ENCODE results near the gene CXCL11.

CXCL11 gene

GRCh38 chr4:75997946-75998345, 37.9 kb downstream of the CXCL11 start:
- H3K4me3 ChIP-seq (ENCODE audit: low read depth, low read length), result no peak overlapping the region
- no peaks in the 10 kb centered on the region for H3K27me3 ChIP-seq (ENCODE audit: insufficient read depth, low read depth, severe bottlenecking)

GRCh38 chr4:75997081-75997480, 38.8 kb downstream of the CXCL11 start:
- H3K36me3 ChIP-seq, result no peaks in the 10 kb centered on the region
- no peak for TF ChIP-seq CTCF (IDR thresholded peaks at IDR 0.05; ENCODE audit: low read depth, low read length)

More at GRCh38 chr4:75997946-75998345, 37.9 kb downstream of the CXCL11 start:
- TF ChIP-seq CTCF (IDR thresholded peaks at IDR 0.05; ENCODE audit: low read depth, low read length), result no peak
- Histone ChIP-seq H3K27ac (no peak overlapping the region), H3K9me3 (ENCODE audit: severe bottlenecking) (no peaks in the 10 kb centered on the region), H3K36me3 (no peaks in the 10 kb centered on the region)
- DNase-seq, result no peak

GRCh38 chr4:75995727-75996126, 40.1 kb downstream of the CXCL11 start:
- TF ChIP-seq CTCF (IDR thresholded peaks at IDR 0.05; ENCODE audit: low read depth, low read length), result peak; percentile 29; the same call in 1 of the 2 replicates
- Histone ChIP-seq H3K9me3 (ENCODE audit: severe bottlenecking) (no peaks in the 10 kb centered on the region), H3K27me3 (ENCODE audit: insufficient read depth, low read depth, severe bottlenecking) (no peaks in the 10 kb centered on the region), H3K27ac (no peak overlapping the region), H3K36me3 (no peaks in the 10 kb centered on the region), H3K4me3 (ENCODE audit: low read depth, low read length) (no peak overlapping the region)
- DNase-seq, result no peak

More at GRCh38 chr4:75997081-75997480, 38.8 kb downstream of the CXCL11 start:
- DNase-seq, result no peak
- Histone ChIP-seq H3K27me3 (ENCODE audit: insufficient read depth, low read depth, severe bottlenecking) (no peaks in the 10 kb centered on the region), H3K4me3 (ENCODE audit: low read depth, low read length) (no peak overlapping the region), H3K27ac (no peak overlapping the region), H3K9me3 (ENCODE audit: severe bottlenecking) (no peaks in the 10 kb centered on the region)

DNA sequence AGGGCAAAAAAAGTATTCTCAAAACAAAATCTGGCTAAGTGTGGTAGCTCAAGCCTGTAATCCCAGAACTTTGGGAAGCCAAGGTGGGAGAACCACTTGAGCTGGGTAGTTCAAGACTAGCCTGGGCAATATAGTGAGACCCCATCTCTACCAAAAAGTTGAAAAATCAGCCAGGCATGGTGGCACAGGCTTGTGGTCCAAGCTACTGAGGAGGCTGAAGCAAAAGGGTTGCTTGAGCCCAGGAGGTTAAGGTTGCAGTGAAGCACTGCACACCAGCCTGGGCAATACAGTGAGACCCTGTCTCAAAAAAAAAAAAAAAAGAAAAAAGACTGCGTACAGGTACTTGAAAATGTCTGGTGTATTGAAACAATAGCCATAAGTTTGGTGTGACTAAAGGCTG, 43.4 kb downstream of the CXCL11 start:
- Histone ChIP-seq H3K27ac (no peak overlapping the region), H3K36me3 (peaks cover 2% of the 10 kb centered on the region), H3K9me3 (ENCODE audit: severe bottlenecking) (no peaks in the 10 kb centered on the region), H3K4me3 (ENCODE audit: low read depth, low read length) (no peak overlapping the region), H3K27me3 (ENCODE audit: insufficient read depth, low read depth, severe bottlenecking) (no peaks in the 10 kb centered on the region)
- DNase-seq, result no peak
- TF ChIP-seq CTCF (IDR thresholded peaks at IDR 0.05; ENCODE audit: low read depth, low read length), result no peak

DNA sequence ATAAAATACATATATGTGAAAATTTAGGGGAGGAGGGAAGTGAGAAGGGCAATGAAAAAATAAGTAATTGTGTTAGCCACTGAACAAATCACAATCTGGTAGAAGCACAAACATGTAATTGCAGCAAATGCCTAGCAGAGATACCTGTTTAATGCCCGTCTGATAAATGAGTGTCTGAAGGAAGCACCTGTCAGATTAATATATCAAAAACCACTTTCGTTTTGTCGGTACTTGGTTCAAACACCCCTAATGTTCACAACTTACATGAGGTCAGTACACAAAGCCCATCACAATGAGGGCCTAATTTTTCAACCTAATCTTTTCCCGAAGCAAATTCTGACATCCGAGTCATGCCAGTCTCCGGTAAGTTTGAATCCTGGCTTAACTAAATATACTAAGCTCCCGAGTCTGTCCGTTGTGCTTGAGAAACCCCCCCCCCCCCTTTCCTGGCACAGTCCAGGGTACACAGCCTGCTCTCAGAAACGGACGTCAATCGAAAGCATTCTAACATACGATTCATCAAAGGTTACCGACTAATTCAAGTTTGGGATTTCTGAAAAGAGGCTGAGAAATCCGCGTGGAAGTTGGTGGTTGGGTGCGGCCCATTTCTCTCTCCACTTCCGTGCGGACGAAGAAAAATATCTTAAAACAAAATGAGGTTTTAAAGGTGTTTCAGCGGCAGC, 45.9 kb downstream of the CXCL11 start:
- H3K27ac ChIP-seq, result peak overlapping the region; percentile 63
- peak overlapping the region; percentile 81 for H3K4me3 ChIP-seq (ENCODE audit: low read depth, low read length)
- no peaks in the 10 kb centered on the region for H3K9me3 ChIP-seq (ENCODE audit: severe bottlenecking)
- peaks cover 2% of the 10 kb centered on the region for H3K36me3 ChIP-seq
- H3K27me3 ChIP-seq (ENCODE audit: insufficient read depth, low read depth, severe bottlenecking), result no peaks in the 10 kb centered on the region
- no peak for TF ChIP-seq CTCF (IDR thresholded peaks at IDR 0.05; ENCODE audit: low read depth, low read length)
- DNase-seq, result no peak

- Histone ChIP-seq H3K9me3 (ENCODE audit: severe bottlenecking) (no peaks in the 10 kb centered on the region), H3K36me3 (peaks cover 17% of the 10 kb centered on the region), H3K4me3 (ENCODE audit: low read depth, low read length) (no peak overlapping the region), H3K27ac (no peak overlapping the region), H3K27me3 (ENCODE audit: insufficient read depth, low read depth, severe bottlenecking) (no peaks in the 10 kb centered on the region)
- DNase-seq, result no peak
- TF ChIP-seq CTCF (IDR thresholded peaks at IDR 0.05; ENCODE audit: low read depth, low read length), result no peak
Measured at GRCh38 chr4:75985116-75985515, 50.8 kb downstream of the CXCL11 start.
